Measurements from ENCODE around the gene TWNK. TPM values are rescaled to one million over a fixed set of nuclear protein-coding genes. Genes with fewer than 3 reads are reported as not detected.

Gene TWNK
- total RNA-seq, 1 experiment from 2014 or later = 38.7 TPM

DNA sequence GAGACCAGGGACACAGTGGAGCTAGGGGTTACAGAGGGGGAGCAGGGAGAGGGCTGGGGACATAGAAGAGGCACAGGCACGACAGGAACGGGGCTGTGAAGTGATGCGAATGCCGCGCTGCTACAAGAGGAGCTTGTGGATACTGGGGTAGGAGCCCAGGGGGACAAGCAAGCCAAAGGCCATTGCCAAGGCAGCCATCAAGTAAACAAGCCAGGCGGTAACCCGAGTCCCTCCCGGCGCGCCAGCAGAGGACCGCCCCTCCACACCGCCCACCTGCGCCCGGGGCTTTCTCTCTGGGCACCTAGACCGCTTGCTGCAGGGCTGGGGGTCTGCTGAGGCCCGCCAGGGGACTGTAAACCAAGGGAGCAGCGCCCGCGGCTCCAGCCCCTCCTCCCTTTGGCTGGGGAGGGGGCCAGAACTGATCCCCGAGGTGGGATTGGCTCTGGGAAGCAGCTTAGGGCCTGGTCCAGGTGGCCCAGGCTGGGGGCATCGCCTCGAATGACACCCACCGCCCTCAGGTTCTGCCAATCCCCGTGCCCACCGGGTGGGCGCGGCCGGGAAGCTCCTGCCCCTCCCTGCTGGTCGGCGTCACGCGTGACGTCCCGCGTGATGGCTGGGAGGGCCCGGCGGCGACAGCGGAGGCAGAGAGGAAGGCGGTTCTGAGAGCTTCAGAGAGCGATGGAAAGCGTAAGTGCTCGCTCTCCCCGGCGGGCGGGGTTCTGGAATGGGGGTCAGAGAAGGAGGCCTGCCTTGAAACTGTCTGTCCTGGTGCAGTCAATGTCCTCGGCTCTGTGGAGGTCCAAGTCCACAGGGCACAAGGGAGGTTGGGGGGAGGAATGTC, 44.7 kb downstream of the TWNK start:
- no CpG with 5 or more reads among the region's 47 CpGs for WGBS (ENCODE audit: extremely low coverage, insufficient read length, low lambda C conversion rate)
- Histone ChIP-seq H4K20me1 (ENCODE audit: control insufficient read depth, insufficient read depth, insufficient read length) (no peaks in the 10 kb centered on the region), H2BK12ac (ENCODE audit: insufficient read length, low read depth, low read length) (no peak overlapping the region), H3T11ph (ENCODE audit: low read length) (no peak overlapping the region), H3K27ac (ENCODE audit: insufficient read length, low read depth, low read length) (no peak overlapping the region), H2BK120ac (ENCODE audit: low read depth, low read length, poor library complexity, severe bottlenecking) (no peak overlapping the region), H3K27me3 (ENCODE audit: insufficient read depth, low read length) (peaks cover 4% of the 10 kb centered on the region; the same call in 1 of the 2 replicates), H4K5ac (ENCODE audit: insufficient read length, low read depth, low read length) (no peak overlapping the region), H3K23ac (ENCODE audit: insufficient read length, low read depth, low read length) (no peak overlapping the region), H3K9me3 (ENCODE audit: control insufficient read depth, low read depth, low read length) (no peaks in the 10 kb centered on the region), H2BK20ac (ENCODE audit: low read depth, low read length, poor library complexity, severe bottlenecking) (no peak overlapping the region), H2AK5ac (ENCODE audit: insufficient read length, low read length) (no peak overlapping the region), H3K56ac (ENCODE audit: insufficient read length, low read depth, low read length) (no peak overlapping the region), H4K91ac (ENCODE audit: insufficient read length, low read depth, low read length) (no peak overlapping the region), H3K14ac (ENCODE audit: insufficient read depth, low read length) (no peak overlapping the region; the same call in 1 of the 2 replicates), H2BK15ac (ENCODE audit: low read depth, low read length) (no peak overlapping the region), H2AFZ (ENCODE audit: low read length) (no peak overlapping the region), H3K9ac (ENCODE audit: extremely low read depth, insufficient read length, low read length) (no peak overlapping the region), H3K79me1 (ENCODE audit: insufficient read depth, low read depth, low read length, poor library complexity, severe bottlenecking) (no peaks in the 10 kb centered on the region), H4K8ac (replicated peaks; ENCODE audit: insufficient read length, low read depth, low read length) (no peak overlapping the region), H3K79me2 (ENCODE audit: insufficient read depth, low read length) (no peaks in the 10 kb centered on the region), H3K4me2 (ENCODE audit: insufficient read depth, insufficient read length, low read length) (peak overlapping the region; percentile 74), H3K23me2 (ENCODE audit: insufficient read length, low read depth, low read length, poor library complexity, severe bottlenecking) (peaks cover 13% of the 10 kb centered on the region), H3K18ac (ENCODE audit: insufficient read length, low read depth, low read length) (no peak overlapping the region), H3K4ac (ENCODE audit: low read depth, low read length) (no peak overlapping the region), H2BK5ac (ENCODE audit: insufficient read length, low read length) (no peak overlapping the region), H3K4me1 (ENCODE audit: insufficient read depth, low read length) (0 out of 2 replicates have a peak, but pooled peaks cover 4% of the 10 kb centered on the region)
- TF ChIP-seq, protein P1, sequence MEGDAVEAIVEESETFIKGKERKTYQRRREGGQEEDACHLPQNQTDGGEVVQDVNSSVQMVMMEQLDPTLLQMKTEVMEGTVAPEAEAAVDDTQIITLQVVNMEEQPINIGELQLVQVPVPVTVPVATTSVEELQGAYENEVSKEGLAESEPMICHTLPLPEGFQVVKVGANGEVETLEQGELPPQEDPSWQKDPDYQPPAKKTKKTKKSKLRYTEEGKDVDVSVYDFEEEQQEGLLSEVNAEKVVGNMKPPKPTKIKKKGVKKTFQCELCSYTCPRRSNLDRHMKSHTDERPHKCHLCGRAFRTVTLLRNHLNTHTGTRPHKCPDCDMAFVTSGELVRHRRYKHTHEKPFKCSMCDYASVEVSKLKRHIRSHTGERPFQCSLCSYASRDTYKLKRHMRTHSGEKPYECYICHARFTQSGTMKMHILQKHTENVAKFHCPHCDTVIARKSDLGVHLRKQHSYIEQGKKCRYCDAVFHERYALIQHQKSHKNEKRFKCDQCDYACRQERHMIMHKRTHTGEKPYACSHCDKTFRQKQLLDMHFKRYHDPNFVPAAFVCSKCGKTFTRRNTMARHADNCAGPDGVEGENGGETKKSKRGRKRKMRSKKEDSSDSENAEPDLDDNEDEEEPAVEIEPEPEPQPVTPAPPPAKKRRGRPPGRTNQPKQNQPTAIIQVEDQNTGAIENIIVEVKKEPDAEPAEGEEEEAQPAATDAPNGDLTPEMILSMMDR (conservative IDR thresholded peaks at IDR 0.05) = no peak
- peaks cover 31 to 44% of the 10 kb centered on the region in 2 experiments for H3K4me1 Mint-ChIP-seq
- H3K27me3 Mint-ChIP-seq (ENCODE audit: low read depth) = peaks cover 77% of the 10 kb centered on the region
- peak overlapping the region; percentile 59 to 89 for H3K4me3 Mint-ChIP-seq
- no peak overlapping the region for H3K27ac Mint-ChIP-seq
- H3K9me3 Mint-ChIP-seq = no peaks in the 10 kb centered on the region; a peak in 1 of 5 replicates
- H3K36me3 Mint-ChIP-seq (ENCODE audit: insufficient read depth in 1 of 3, low read depth in 3 of 3) = no peaks in the 10 kb centered on the region
- peak; percentile 81 for DNase-seq
